BJ (cell line): ENCODE results near the gene ZNF396. TPM values are rescaled to one million over a fixed set of nuclear protein-coding genes. Genes with fewer than 3 reads are reported as not detected.
A peak's percentile ranks its signal among the peaks of the same experiment; 100 is the strongest.

Source experiments
- CTCF ChIA-PET: fragments of 350-600 bp; formaldehyde crosslinking; extraction: SDS; loops from one replicate; lab custom pipeline; 2021; ENCODE audit warnings: antibody characterized with exemption, inconsistent platforms; lab: Yijun Ruan, JAX
- POLR2A ChIA-PET: fragments of 300-600 bp; sonication (Branson Sonifier 250); formaldehyde crosslinking; extraction: SDS; loops from one replicate; lab custom pipeline; 2021; ENCODE audit warnings: antibody characterized with exemption; lab: Charles Lee
- DNase-seq: peaks from one replicate; pipeline ENCODE4 v3.0.0-alpha.2; 2011; ENCODE audit warnings: low read depth
- H3K27me3 ChIP-seq: 2 replicates; pipeline ENCODE4 v1.6.0; 2011; ENCODE audit warnings: low read length; ENCODE audit not compliant: control insufficient read depth, insufficient read depth
- H3K36me3 ChIP-seq: 2 replicates; pipeline ENCODE4 v1.5.1; 2011; ENCODE audit warnings: low read length; ENCODE audit not compliant: control insufficient read depth, insufficient read depth
- H3K4me3 ChIP-seq: 2 replicates; pipeline ENCODE4 v1.5.1; 2011; ENCODE audit warnings: low read depth, mild to moderate bottlenecking, control low read depth, low read length
- CTCF ChIP-seq: IDR thresholded peaks from 2 replicates; pipeline ENCODE4 v1.5.1; 2011; ENCODE audit warnings: low read depth, mild to moderate bottlenecking, control low read depth, inconsistent platforms, low read length, moderate library complexity; ENCODE audit not compliant: insufficient read depth
- polyA plus RNA-seq: library from polyadenylated mRNA; depleted of rRNA; stranded (reverse); fragments of >200 nt; gene quantifications from 2 replicates; pipeline ENCODE4 v1.2.3, GENCODE V29; 2011

ZNF396 gene
- polyA plus RNA-seq, 1 experiment, result 0.60 TPM

- no peaks in the 10 kb centered on the region for H3K36me3 ChIP-seq
- ChIA-PET POLR2A (no interaction called here), CTCF (interaction anchor here (0.6 to 1.1 kb wide), 2 partner anchors 107 to 118 kb away, joined by 3 read pairs; partner anchors contain the start of gene ZNF397)
- TF ChIP-seq CTCF, result no peak
- H3K4me3 ChIP-seq, result no peak overlapping the region
- no peak for DNase-seq
- H3K27me3 ChIP-seq, result no peaks in the 10 kb centered on the region
These were observed 29.1 kb downstream of the ZNF396 start for GRCh38 chr18:35348001-35348400.

GRCh38 chr18:35345950-35346349 is 31.2 kb downstream of the ZNF396 start:
- Histone ChIP-seq H3K27me3 (no peaks in the 10 kb centered on the region), H3K4me3 (no peak overlapping the region), H3K36me3 (no peaks in the 10 kb centered on the region)
- ChIA-PET POLR2A (no interaction called here), CTCF (interaction anchor here (0.6 to 3.8 kb wide), 3 partner anchors 9 to 116 kb away, joined by 3 to 14 read pairs (median 13); no protein-coding TSS in a partner anchor)
- DNase-seq, result no peak
- no peak for TF ChIP-seq CTCF

GRCh38 chr18:35345460-35345921 is 31.6 kb downstream of the ZNF396 start:
- POLR2A ChIA-PET, result no interaction called here
- no peak for DNase-seq
- no peaks in the 10 kb centered on the region; the same call in 1 of the 2 replicates for H3K36me3 ChIP-seq
- no peak overlapping the region for H3K4me3 ChIP-seq
- H3K27me3 ChIP-seq, result no peaks in the 10 kb centered on the region
- CTCF ChIA-PET, result interaction anchor here (0.6 to 3.8 kb wide), 5 partner anchors 10 to 115 kb away, joined by 3 to 14 read pairs (median 3); no protein-coding TSS in a partner anchor
- no peak for TF ChIP-seq CTCF

- Histone ChIP-seq H3K36me3 (peaks cover 5% of the 10 kb centered on the region), H3K27me3 (no peaks in the 10 kb centered on the region), H3K4me3 (peak overlapping the region; percentile 99)
- DNase-seq, result no peak
- ChIA-PET CTCF (interaction anchor here (0.9 to 3.8 kb wide), 4 partner anchors 10 to 115 kb away, joined by 3 to 14 read pairs (median 8); no protein-coding TSS in a partner anchor), POLR2A (no interaction called here)
- TF ChIP-seq CTCF, result no peak
These were observed 32.2 kb downstream of the ZNF396 start for GRCh38 chr18:35344736-35345459.

GRCh38 chr18:35343936-35344735 is 33.0 kb downstream of the ZNF396 start, which contains the start of gene ZNF24:
TSS of gene ZNF24 (minus strand) at chr18:35344420. CDS start at chr18:35340650, 3,770 bp downstream.
- POLR2A ChIA-PET, result no interaction called here
- Histone ChIP-seq H3K4me3 (peak within 1 kb of the TSS; percentile 99), H3K27me3 (no peaks in the 10 kb centered on the region), H3K36me3 (peaks cover 9% of the 10 kb centered on the region)
- DNase-seq, result peak; percentile 44
- TF ChIP-seq CTCF, result no peak
- CTCF ChIA-PET, result interaction anchor here (0.9 to 3.8 kb wide), 4 partner anchors 11 to 114 kb away, joined by 3 to 14 read pairs (median 8); no protein-coding TSS in a partner anchor
